ENCODE measurements around the gene ADSS1. TPM values are rescaled to one million over a fixed set of nuclear protein-coding genes. Genes with fewer than 3 reads are reported as not detected.

Gene ADSS1
- total RNA-seq, 1 donor = 4.8 TPM

DNA sequence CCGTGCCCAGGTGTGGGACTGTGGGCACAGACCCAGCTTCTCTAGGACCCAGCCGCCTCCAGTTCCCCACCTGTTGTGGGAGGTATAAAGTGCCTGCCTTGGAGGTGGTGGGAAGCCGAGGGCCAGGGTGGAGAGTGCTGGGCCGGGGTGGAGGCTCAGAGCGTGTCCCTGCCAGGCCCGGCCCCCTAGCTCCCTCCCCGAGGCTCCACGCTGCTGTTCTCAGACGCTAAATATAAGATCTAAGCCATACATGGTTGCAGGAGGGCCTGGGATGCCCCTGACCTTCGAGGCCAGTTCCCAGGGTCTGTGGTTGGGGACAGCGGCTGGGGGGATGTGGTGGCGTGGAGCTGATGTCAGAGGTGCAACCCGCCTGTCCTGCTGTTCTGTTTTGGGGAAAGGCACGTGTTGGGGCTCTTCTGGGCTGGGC is 23.8 kb upstream of the ADSS1 start:
- TF ChIP-seq, protein P1, sequence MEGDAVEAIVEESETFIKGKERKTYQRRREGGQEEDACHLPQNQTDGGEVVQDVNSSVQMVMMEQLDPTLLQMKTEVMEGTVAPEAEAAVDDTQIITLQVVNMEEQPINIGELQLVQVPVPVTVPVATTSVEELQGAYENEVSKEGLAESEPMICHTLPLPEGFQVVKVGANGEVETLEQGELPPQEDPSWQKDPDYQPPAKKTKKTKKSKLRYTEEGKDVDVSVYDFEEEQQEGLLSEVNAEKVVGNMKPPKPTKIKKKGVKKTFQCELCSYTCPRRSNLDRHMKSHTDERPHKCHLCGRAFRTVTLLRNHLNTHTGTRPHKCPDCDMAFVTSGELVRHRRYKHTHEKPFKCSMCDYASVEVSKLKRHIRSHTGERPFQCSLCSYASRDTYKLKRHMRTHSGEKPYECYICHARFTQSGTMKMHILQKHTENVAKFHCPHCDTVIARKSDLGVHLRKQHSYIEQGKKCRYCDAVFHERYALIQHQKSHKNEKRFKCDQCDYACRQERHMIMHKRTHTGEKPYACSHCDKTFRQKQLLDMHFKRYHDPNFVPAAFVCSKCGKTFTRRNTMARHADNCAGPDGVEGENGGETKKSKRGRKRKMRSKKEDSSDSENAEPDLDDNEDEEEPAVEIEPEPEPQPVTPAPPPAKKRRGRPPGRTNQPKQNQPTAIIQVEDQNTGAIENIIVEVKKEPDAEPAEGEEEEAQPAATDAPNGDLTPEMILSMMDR (IDR thresholded peaks at IDR 0.05; ENCODE audit: insufficient read depth, low read length) = no peak
- H3K4me3 ChIP-seq (ENCODE audit: low read depth, low read length) = no peak overlapping the region
- DNase-seq (ENCODE audit: low read depth) = no peak

DNA sequence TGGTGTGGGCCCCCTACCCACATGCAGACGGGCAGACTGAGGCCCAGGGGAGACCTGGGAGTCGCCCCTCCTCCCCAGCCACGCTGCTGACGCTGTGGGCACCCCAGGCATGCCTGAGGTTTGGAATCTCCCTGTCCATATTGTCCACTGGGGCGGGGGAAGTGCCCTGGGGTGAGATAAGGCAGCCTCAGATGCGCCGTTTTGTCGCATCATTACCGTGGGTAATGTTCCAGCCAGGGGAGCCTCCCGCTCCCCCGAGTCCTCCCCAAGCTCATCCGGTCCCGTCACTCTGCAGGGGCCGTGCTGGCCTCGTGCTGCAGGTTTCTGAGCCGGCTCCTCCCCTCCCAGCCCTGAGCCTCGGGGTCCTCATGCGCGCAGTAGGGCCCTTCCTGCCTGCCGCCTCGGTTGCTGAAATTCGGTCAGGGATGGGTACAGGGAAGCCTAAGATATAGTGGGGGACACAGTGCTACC is 23.2 kb upstream of the ADSS1 start:
- TF ChIP-seq, protein P1 (IDR thresholded peaks at IDR 0.05; ENCODE audit: insufficient read depth, low read length) = no peak
- H3K4me3 ChIP-seq (ENCODE audit: low read depth, low read length) = no peak overlapping the region
- no peak for DNase-seq (ENCODE audit: low read depth)

DNA sequence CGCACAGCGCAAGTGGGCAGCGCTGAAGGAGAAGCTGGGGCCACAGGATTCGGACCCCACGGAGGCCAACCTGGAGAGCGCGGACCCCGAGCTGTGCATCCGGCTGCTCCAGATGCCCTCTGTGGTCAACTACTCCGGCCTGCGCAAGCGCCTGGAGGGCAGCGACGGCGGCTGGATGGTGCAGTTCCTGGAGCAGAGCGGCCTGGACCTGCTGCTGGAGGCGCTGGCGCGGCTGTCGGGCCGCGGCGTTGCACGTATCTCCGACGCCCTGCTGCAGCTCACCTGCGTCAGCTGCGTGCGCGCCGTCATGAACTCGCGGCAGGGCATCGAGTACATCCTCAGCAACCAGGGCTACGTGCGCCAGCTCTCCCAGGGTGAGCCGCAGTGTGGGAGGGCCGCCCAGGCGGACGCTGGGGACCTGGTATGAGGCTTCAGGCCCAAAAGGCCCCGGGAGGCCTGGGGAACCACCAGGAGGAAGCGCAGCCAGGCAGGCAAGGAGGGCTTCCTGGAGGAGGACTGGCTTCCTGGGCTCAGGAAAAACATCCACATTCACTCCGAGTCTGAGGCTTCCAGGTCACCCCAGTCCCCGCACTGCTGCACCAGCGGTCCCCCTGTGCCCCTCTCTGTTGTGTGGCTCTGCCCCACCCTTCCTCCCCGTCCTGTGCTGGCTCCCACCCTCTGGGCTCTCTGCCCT is 22.5 kb upstream of the ADSS1 start:
- H3K4me3 ChIP-seq (ENCODE audit: low read depth, low read length) = no peak overlapping the region
- no peak for DNase-seq (ENCODE audit: low read depth)
- TF ChIP-seq, protein P1 (IDR thresholded peaks at IDR 0.05; ENCODE audit: insufficient read depth, low read length) = no peak

DNA sequence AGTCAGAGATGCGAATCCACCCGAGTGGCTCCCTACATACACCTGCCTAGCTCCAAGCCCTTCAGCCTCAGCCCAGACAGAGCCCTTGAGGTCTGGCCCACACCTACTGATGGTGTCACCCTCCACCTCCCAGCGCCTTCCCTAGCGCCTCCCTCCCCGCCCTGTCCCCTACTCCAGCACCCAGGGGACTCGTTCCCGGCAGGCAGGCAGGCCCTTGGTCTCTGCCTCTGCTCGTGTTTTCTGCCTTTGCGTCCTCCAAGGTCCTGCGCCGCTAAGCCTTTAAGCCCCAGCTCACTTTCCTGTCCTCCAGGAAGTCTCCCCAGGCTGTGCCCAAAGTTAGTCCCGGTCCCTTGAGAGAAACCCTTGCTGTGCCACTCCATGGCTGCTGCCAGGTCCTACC is 21.9 kb upstream of the ADSS1 start:
- H3K4me3 ChIP-seq (ENCODE audit: low read depth, low read length) = no peak overlapping the region
- DNase-seq (ENCODE audit: low read depth) = no peak
- TF ChIP-seq, protein P1 (IDR thresholded peaks at IDR 0.05; ENCODE audit: insufficient read depth, low read length) = no peak

DNA sequence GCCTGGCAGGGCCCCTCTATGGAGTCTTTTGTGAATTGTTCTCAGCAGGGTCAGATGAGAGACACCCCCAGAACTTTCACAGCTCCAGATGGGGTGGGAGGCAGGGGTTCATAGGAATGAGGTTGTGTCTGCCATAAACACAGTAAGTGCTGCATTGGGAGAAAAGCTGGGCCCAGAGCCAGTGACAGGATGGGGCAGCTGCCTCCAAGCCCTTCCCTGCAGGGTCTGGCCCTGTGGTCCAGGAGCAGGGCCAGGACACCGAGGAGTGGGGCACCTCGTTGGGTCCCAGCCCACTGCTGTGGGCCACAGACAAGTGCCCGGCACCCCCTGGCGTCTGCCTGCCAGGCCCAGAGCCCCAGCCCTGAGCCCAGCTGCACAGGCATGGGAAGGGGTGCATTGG is 21.4 kb upstream of the ADSS1 start:
- DNase-seq (ENCODE audit: low read depth) = no peak
- TF ChIP-seq, protein P1 (IDR thresholded peaks at IDR 0.05; ENCODE audit: insufficient read depth, low read length) = no peak
- H3K4me3 ChIP-seq (ENCODE audit: low read depth, low read length) = no peak overlapping the region

DNA sequence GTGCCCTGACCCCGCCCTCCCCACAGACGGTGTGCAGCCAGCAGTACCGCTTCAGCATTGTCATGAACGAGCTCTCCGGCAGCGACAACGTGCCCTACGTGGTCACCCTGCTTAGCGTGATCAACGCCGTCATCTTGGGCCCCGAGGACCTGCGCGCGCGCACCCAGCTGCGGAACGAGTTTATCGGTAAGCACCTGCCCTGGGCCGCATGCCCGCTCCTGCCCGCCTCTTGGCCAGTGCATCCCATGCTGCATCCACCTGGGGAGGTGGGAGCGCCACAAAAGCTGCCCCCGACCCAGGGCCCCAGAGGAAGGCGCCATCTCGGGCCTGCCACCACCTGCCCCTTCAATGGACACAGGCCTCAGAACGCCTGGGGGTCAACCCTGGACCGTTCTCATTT is 20.8 kb upstream of the ADSS1 start:
- no peak for DNase-seq (ENCODE audit: low read depth)
- TF ChIP-seq, protein P1 (IDR thresholded peaks at IDR 0.05; ENCODE audit: insufficient read depth, low read length) = no peak
- no peak overlapping the region for H3K4me3 ChIP-seq (ENCODE audit: low read depth, low read length)

DNA sequence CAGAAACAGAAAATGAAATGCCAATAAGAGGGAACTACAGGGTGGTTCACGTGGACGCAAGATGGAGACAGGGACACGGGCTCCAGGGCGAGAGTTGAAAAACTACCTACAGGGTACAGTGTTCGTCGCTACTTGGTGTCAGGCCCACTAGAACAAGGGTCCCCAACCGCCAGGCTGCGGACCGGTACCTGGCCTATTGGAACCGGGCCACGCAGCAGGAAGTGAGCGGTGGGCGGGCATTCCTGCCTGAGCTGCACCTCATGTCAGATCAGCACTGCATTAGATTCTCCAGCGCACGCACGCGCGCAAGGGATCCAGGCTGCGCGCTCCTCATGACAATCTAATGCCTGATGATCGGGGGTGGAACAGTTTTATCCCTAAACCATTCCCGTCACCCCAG is 19.8 kb upstream of the ADSS1 start:
- H3K4me3 ChIP-seq (ENCODE audit: low read depth, low read length) = no peak overlapping the region
- TF ChIP-seq, protein P1 (IDR thresholded peaks at IDR 0.05; ENCODE audit: insufficient read depth, low read length) = no peak
- DNase-seq (ENCODE audit: low read depth) = no peak

Data from fibroblast of the aortic adventitia (primary cell).